Endothelial cell of umbilical vein (primary cell): ENCODE measurements around the gene ADAM29. TPM values are rescaled to one million over a fixed set of nuclear protein-coding genes. Genes with fewer than 3 reads are reported as not detected.

Source experiments
- BruUV-seq: library from RNA; stranded (reverse); fragments of 400-500 nt; replicated peaks from 2 replicates; lab custom pipeline; 2021; lab: Mats Ljungman, UMichigan
- CTCF ChIA-PET: fragments of 300-600, 350-600 bp; sonication (Branson Sonifier 250); formaldehyde crosslinking; loops from one replicate; lab custom pipeline; 2021; ENCODE audit warnings: antibody characterized with exemption, inconsistent platforms; lab: Charles Lee
- POLR2A ChIA-PET: fragments of 300-600, 350-600 bp; sonication (Branson Sonifier 250); formaldehyde crosslinking; loops from one replicate; lab custom pipeline; 2021; ENCODE audit warnings: antibody characterized with exemption, inconsistent platforms; lab: Charles Lee
- DNase-seq: peaks from one replicate; pipeline ENCODE4 v3.0.0-alpha.2; 2011; ENCODE audit warnings: low read depth, low spot score
- FAIRE-seq: peaks from 2 replicates; lab custom pipeline; 2011; peaks lifted over from hg19 to GRCh38; lab: Jason Lieb, UNC
- H2AFZ ChIP-seq: 2 replicates; pipeline ENCODE4 v1.6.0; 2012; ENCODE audit warnings: low read depth, low read length, control low read depth, inconsistent platforms
- H3K27ac ChIP-seq: 2 replicates; pipeline ENCODE4 v1.5.1; 2011; ENCODE audit warnings: low read depth, mild to moderate bottlenecking, control low read depth, low read length, moderate library complexity; ENCODE audit not compliant: insufficient read depth
- H3K27me3 ChIP-seq, 2 experiments: 2 replicates each; pipeline versions ENCODE4 v1.6.0 to v1.6.1; 2011; ENCODE audit warnings: low read length in 2 of 2, mixed read lengths in 1 of 2; ENCODE audit not compliant: control insufficient read depth in 2 of 2, insufficient read depth in 2 of 2
- H3K36me3 ChIP-seq, 2 experiments: 2 replicates in 1 of 2; 3 replicates in 1 of 2; pipeline ENCODE4 v1.5.1; 2011; ENCODE audit warnings: low read length in 2 of 2, mild to moderate bottlenecking in 1 of 2, moderate library complexity in 1 of 2; ENCODE audit not compliant: control insufficient read depth in 2 of 2, insufficient read depth in 2 of 2; ENCODE audit errors: extremely low read depth in 1 of 2
- H3K4me1 ChIP-seq: 3 replicates; pipeline ENCODE4 v1.5.1; 2011; ENCODE audit warnings: mild to moderate bottlenecking, low read length; ENCODE audit not compliant: control insufficient read depth, insufficient read depth; ENCODE audit errors: extremely low read depth
- H3K4me2 ChIP-seq: 2 replicates; pipeline ENCODE4 v1.6.1; 2011; ENCODE audit warnings: low read length, control low read depth, mixed read lengths; ENCODE audit not compliant: insufficient read depth
- H3K4me3 ChIP-seq, 3 experiments: fragments of 200-600 bp in 1 of 3; sonication (generic), shearing (Covaris generic) in 1 of 3; replicated peaks in 1 of 3; 2 replicates each; pipeline ENCODE4 v1.5.1; 2011 to 2016; ENCODE audit warnings: control low read depth in 3 of 3, low read length in 3 of 3, mild to moderate bottlenecking in 2 of 3, inconsistent platforms in 1 of 3, low read depth in 1 of 3, moderate library complexity in 1 of 3; ENCODE audit not compliant: insufficient read depth in 1 of 3
- H3K79me2 ChIP-seq: 2 replicates; pipeline ENCODE4 v1.6.0; 2012; ENCODE audit warnings: low read length, inconsistent platforms; ENCODE audit not compliant: control insufficient read depth, insufficient read depth
- H3K9ac ChIP-seq: replicated peaks from 2 replicates; pipeline ENCODE3; 2011; ENCODE audit warnings: low read length, control low read depth; ENCODE audit not compliant: insufficient read depth; ENCODE audit errors: extremely low read depth
- H3K9me1 ChIP-seq: replicated peaks from 3 replicates; pipeline ENCODE4 v1.6.0; 2011; ENCODE audit warnings: mild to moderate bottlenecking, low read length; ENCODE audit not compliant: control insufficient read depth, insufficient read depth; ENCODE audit errors: extremely low read depth
- H3K9me3 ChIP-seq: replicated peaks from 2 replicates; pipeline ENCODE4 v1.5.1; 2012; ENCODE audit warnings: low read length, inconsistent platforms; ENCODE audit not compliant: control insufficient read depth, insufficient read depth
- H4K20me1 ChIP-seq: replicated peaks from 2 replicates; pipeline ENCODE3; 2011; ENCODE audit warnings: mild to moderate bottlenecking, low read length; ENCODE audit not compliant: control insufficient read depth, insufficient read depth; ENCODE audit errors: extremely low read depth
- CTCF ChIP-seq, 2 donors: IDR thresholded peaks; 1 replicate in 1 of 2; 2 replicates in 1 of 2; pipeline ENCODE4 v1.5.1; 2011; ENCODE audit warnings: low read length in 2 of 2, mild to moderate bottlenecking in 2 of 2, moderate library complexity in 2 of 2, control low read depth in 1 of 2, inconsistent platforms in 1 of 2, low read depth in 1 of 2; ENCODE audit not compliant: insufficient read depth in 1 of 2; ENCODE audit errors: extremely low read depth in 1 of 2
- EZH2 ChIP-seq: IDR thresholded peaks from 2 replicates; pipeline ENCODE4 v1.6.1; 2012; ENCODE audit warnings: borderline replicate concordance, low read depth, mild to moderate bottlenecking, moderate library complexity, low read length, inconsistent platforms; ENCODE audit not compliant: severe bottlenecking
- FOS ChIP-seq: IDR thresholded peaks from 2 replicates; pipeline ENCODE4 v1.6.1; 2011; ENCODE audit warnings: mild to moderate bottlenecking, low read length, moderate library complexity, borderline replicate concordance; ENCODE audit not compliant: insufficient read depth
- GATA2 ChIP-seq: IDR thresholded peaks from 2 replicates; pipeline ENCODE4 v1.7.0; 2011; ENCODE audit warnings: low read depth, mild to moderate bottlenecking, moderate library complexity, mixed read lengths, low read length; ENCODE audit not compliant: insufficient read length, insufficient read depth
- JUN ChIP-seq: IDR thresholded peaks from 2 replicates; pipeline ENCODE4 v1.6.1; 2011; ENCODE audit warnings: borderline replicate concordance, low read depth; ENCODE audit not compliant: insufficient read length, insufficient read depth
- MAX ChIP-seq: IDR thresholded peaks from 2 replicates; pipeline ENCODE4 v1.6.1; 2011; ENCODE audit not compliant: insufficient read depth, insufficient read length
- MYC ChIP-seq: IDR thresholded peaks from one replicate; pipeline ENCODE4 v1.6.1; 2011; ENCODE audit warnings: mild to moderate bottlenecking, low read depth, low read length
- POLR2A ChIP-seq: IDR thresholded peaks from 2 replicates; pipeline ENCODE4 v1.6.1; 2012; ENCODE audit warnings: low read depth, mild to moderate bottlenecking, control low read depth, low read length
- POLR2AphosphoS5 ChIP-seq: IDR thresholded peaks from 2 replicates; pipeline ENCODE4 v1.6.1; 2012; ENCODE audit warnings: low read depth, mild to moderate bottlenecking, control low read depth, low read length, moderate library complexity; ENCODE audit not compliant: insufficient read depth
- dilution Hi-C: fragments of 300-500 bp; cut with MboI; formaldehyde crosslinking; loops from one replicate; pipeline ENCODE4 v1.15.0; 2019; ENCODE audit warnings: low sequenced_read_pairs; ENCODE audit not compliant: extremely low pct_ligation_motif_present
- intact Hi-C: fragments of 100-400 bp; cut with micrococcal nuclease; formaldehyde crosslinking; loops from one replicate; pipeline ENCODE4 v1.10.0; 2022
- polyA plus RNA-seq, 4 experiments: library from polyadenylated mRNA; depleted of rRNA in 3 of 4; stranded (reverse) in 3 of 4; unstranded in 1 of 4; fragments of >200 nt; gene quantifications; 2 replicates each; pipeline versions ENCODE4 v1.2.1 to v1.2.3, GENCODE V29; 2011 to 2012; ENCODE audit warnings: missing spikeins in 1 of 4
- total RNA-seq: library from RNA; stranded (reverse); gene quantifications from 2 replicates; pipeline ENCODE4 v1.2.3, GENCODE V29; 2021

The ADAM29 gene
- total and polyA plus RNA-seq, 2 donors (not counting 3 experiments of a cell fraction or from before 2014, with no cell fraction given): not detected

- Histone ChIP-seq H2AFZ (no peak overlapping the region), H4K20me1 (no peaks in the 10 kb centered on the region), H3K4me1 (no peaks in the 10 kb centered on the region), H3K4me3 (no peak overlapping the region), H3K27me3 (no peaks in the 10 kb centered on the region), H3K27ac (no peak overlapping the region), H3K4me2 (no peak overlapping the region), H3K9me1 (no peaks in the 10 kb centered on the region), H3K9ac (no peak overlapping the region), H3K9me3 (no peaks in the 10 kb centered on the region), H3K36me3 (no peaks in the 10 kb centered on the region), H3K79me2 (no peaks in the 10 kb centered on the region)
- TF ChIP-seq FOS: no peak
- no peak for TF ChIP-seq GATA2
- TF ChIP-seq POLR2A: no peak
- no peak for TF ChIP-seq MAX
- TF ChIP-seq JUN: no peak
- TF ChIP-seq POLR2AphosphoS5: no peak
- no peak for TF ChIP-seq EZH2
- TF ChIP-seq CTCF (IDR thresholded peaks at IDR 0.05; ENCODE audit: extremely low read depth in 1 of 2, insufficient read depth in 1 of 2, low read depth in 1 of 2, low read length in 2 of 2): no peak
- TF ChIP-seq MYC: no peak
- POLR2A ChIA-PET: no interaction called here
- no peak for FAIRE-seq
- no peak for DNase-seq
- BruUV-seq: no TSS peak
- intact Hi-C loops (no loop called here), dilution Hi-C loops (no loop called here)
- CTCF ChIA-PET: no interaction called here
Measured at GRCh38 chr4:174882317-174882992, 35.7 kb upstream of the ADAM29 start.
